NCI-H1694 treated with DMSO at 0.1 percent for 48 hours (cell line): ENCODE results near the gene CNOT1.
A peak's percentile ranks its signal among the peaks of the same experiment; 100 is the strongest.
"Not testable (repeated sequence)": the region's sequence is repeated elsewhere in the genome, so short reads cannot be mapped to it uniquely, and the experiment has no call there.

Source experiments
- DNase-seq: peaks from one replicate; lab custom pipeline; 2025; lab: John Stamatoyannopoulos, UW

The CNOT1 gene

DNA sequence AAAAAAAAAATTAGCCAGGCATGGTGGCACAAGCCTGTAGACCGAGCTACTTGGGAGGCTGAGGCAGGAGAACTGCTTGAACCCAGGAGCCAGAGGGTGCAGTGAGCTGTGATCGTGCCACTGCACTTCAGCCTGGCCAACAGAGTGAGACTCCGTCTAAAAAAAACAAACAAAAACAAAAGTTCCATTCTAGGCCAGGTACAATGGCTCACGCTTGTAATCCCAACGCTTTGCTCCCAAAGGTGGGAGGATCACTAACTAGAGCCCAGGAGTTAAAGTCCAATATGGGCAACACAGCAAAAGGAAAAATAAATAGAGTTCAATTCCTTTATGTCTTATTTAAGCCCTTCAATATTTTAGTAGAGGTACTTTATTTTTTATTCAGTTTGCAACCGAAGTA is 47.5 kb downstream of the CNOT1 start:
- no peak for DNase-seq

- DNase-seq: no peak
Measured at GRCh38 chr16:58579587-58579986, 50.0 kb downstream of the CNOT1 start.

DNA sequence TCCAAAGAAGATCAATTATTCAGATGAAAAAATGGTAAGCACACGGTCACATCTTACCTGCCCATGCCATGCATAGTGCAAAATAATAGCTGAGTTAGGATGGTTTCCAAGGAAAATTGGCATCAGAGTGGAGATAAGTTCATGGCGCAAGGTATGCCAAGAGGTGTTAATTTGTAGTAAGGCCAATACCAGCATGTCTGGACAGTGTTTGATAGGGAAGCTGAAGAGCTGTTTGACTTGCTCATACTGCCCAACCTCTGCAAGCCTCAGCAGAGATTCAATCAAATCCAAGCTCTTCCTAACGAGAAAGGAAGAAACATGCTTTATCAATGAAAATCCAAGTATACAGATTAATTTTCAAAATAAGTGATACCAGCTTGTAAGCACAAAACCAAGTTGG is 51.0 kb downstream of the CNOT1 start:
- DNase-seq: no peak

DNA sequence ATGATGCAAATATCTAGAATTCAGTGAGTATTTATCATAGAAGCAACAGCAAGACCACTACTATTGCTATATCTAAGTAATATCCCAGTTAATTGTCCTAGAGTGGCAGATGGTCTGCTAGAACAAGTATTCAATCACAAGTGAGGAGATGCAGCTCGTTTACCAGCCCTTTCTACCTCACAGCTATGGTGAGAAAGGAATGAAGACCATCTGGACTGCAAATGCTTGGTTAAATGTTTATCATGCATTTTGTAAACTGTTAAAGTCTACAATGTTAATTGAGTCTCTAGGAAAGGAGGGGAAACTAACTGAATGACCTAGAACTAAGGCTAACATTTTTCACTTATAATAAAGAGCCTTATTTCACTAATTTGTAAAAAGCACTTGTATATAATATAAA is 52.5 kb downstream of the CNOT1 start:
- peak; percentile 81 for DNase-seq

DNA sequence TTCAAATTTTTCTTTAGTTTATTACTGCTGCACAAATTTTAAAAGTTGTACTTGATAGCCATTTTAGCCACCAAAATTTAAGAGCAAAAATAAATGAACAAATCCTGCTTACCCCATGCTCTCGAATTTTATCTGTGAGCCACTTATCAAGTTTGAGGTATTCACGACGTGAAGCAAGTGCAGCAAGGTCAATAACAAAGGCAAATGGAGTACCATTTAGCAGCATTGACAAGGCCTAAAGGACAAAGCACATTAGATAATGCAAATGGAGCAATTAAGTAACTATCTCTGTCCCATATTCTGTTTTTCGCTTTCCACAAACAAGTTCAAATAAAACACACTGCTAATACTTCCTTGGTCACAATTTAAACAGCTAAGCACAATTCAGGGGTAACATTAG is 54.7 kb downstream of the CNOT1 start:
- no peak for DNase-seq

DNA sequence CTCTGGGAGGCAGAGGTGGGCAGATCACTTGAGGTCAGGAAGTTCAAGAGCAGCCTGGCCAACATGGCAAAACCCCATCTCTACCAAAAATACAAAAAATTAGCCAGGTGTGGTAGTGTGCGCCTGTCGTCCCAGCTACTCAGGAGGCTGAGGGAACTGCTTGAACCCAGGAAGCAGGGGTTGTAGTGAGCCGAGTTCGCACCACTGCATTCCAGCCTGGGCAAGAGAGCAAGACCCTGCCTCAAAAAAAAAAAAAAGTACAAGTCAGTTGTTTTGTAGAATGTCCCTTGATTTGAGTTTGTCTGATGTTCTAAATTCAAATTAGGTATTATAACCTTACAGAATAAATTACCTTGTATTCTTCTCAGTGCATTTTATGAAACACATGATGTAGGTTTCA is 63.9 kb downstream of the CNOT1 start:
- not testable (repeated sequence) for DNase-seq

GRCh38 chr16:58563775-58564174 is 65.9 kb downstream of the CNOT1 start:
- no peak for DNase-seq

DNA sequence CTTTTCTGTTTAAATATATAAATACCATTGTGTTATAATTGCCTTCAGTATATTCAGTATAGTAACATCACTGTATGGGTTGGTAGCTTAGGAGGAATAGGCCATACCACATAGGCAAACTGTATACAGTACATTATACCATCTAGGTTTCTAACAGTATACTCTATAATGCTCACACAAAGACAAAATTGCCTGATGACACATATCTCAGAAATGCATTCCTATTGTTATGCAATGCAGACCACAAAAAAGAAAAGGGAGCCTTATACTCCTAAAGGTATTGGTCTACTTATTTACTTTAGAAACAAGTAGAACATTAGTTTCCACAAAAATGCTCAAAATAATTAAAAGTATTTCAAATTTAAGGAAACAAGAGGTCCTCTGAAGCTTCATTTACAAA is 66.4 kb downstream of the CNOT1 start:
- no peak for DNase-seq

- DNase-seq: no peak
Measured at GRCh38 chr16:58556678-58557077, 72.9 kb downstream of the CNOT1 start.

GRCh38 chr16:58551496-58551895 is 78.1 kb downstream of the CNOT1 start:
- DNase-seq: no peak

GRCh38 chr16:58548378-58548777 is 81.2 kb downstream of the CNOT1 start:
- DNase-seq: no peak

GRCh38 chr16:58543685-58544084 is 85.9 kb downstream of the CNOT1 start:
- DNase-seq: no peak

GRCh38 chr16:58542291-58542690 is 87.3 kb downstream of the CNOT1 start:
- no peak for DNase-seq

DNA sequence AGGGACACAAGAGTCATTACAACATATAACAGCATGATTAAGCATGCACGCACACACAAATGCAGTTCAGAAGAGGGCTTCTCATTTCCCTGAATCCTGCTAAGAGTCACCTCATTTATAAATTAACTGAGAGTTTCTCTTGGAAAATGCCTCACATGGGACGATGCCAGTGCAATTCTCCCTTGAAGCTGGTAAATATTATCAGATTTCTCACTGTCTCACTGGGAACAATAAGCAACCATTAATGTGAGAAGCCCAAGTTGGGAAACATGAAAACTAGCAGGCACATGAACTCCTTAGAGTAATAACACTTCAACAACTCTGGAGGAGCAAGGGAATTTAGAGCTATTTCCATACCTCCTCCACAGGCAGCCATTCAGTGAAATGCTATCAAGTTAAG is 87.9 kb downstream of the CNOT1 start:
- DNase-seq: no peak

GRCh38 chr16:58537124-58537906 is 92.3 kb downstream of the CNOT1 start:
- no peak for DNase-seq

GRCh38 chr16:58536278-58536677 is 93.3 kb downstream of the CNOT1 start:
- no peak for DNase-seq

DNA sequence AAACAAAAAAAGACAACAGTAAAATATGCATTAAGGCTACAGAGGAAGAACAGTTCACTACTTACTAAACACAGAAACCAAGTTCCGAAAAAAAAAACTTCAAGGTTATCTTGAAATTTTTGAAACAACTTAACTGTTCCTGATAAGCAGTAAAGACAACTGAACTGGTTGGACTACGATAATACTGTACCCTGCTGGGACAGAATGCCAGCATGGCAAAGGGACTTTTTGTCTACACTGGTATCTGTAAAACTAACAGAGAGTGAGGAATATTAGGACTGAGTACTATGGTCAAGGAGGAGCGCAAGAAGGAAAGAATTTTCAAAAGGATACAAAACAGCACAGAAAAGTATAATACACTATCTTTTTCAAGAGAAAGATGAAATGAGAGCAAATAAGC is 94.5 kb downstream of the CNOT1 start:
- no peak for DNase-seq

DNA sequence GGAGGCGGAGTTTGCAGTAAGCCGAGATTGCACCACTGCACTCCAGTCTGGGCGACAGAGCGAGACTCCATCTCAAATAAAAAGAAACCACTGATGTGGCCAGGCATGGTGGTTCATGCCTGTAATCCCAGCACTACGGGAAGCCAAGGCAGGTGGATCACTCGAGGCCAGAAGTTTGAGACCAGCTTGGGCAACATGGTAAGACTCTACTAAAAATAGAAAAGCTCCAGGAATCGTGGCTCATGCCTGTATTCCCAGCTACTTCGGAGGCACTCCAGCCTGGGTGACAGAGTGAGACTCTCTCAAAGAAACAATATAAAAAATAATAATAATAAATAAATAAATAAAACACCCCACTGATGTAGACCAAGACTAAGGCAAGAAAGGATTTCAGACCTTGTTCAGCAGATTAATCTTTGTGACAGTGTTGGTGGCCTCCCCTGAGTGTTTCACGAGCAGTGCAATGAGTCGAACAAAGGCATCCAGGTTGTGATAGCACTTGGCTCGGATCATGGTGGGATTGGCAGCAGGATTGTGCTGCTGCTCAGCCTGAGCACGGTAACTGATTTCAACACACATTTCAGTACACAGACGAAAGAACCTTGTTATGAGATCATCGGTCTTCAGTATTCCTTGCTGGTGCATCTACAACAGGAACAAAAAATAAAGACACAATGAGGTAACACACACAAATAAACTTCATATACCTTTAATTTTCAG is 95.7 kb downstream of the CNOT1 start:
- DNase-seq: no peak

DNA sequence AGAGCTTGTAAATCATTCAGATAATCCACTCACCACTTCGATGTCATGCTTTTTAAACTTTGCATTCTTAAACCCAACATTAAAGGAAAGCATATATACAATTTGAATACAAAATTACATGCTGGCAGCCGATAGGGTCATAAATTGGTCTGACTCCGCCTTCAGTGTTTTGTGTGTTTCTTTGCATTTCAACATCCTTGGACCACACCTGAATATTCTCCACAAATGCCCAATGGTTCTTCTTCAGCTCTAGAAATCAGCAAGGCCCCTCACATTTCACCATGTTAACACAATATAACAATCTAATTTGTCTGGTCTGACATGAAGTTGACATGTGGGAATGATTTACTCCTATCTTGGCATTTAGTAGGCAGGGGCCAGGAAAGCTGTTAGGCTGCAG is 97.2 kb downstream of the CNOT1 start:
- no peak for DNase-seq

- no peak for DNase-seq
Measured at GRCh38 chr16:58530179-58530578, 99.4 kb downstream of the CNOT1 start.

DNA sequence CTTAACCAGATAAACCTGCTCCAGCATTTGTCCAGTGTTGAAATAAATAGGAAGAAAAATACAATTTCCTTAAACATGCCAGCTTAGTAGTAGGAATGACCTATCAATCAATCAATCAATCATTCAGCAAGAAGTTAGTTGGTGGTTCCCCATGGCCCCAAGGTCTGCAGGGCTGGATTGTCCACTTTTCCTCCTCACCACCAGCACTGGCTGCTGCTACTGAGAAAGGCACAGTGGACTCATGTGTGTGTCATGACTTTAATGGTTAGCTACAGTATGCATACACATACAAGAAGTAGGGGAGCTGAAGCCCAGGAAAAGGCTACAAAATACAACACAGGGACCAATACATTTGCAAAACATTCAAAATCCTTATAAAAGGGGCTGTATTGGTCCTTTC is 109.9 kb downstream of the CNOT1 start:
- no peak for DNase-seq

GRCh38 chr16:58518980-58519368 is 110.7 kb downstream of the CNOT1 start:
- no peak for DNase-seq

- no peak for DNase-seq
Measured at GRCh38 chr16:58518083-58518979, 111.3 kb downstream of the CNOT1 start.
